GM12873 (cell line): Measurements from ENCODE around the gene PRKCZ.

Experiments
- TF ChIP-seq, protein P1 (sequence below): IDR thresholded peaks from 2 replicates; pipeline ENCODE4 v1.5.1; 2012; ENCODE audit warnings: low read depth, mild to moderate bottlenecking, moderate library complexity, low read length, control low read depth; ENCODE audit not compliant: insufficient read depth; ENCODE audit errors: missing control alignments

PRKCZ gene

DNA sequence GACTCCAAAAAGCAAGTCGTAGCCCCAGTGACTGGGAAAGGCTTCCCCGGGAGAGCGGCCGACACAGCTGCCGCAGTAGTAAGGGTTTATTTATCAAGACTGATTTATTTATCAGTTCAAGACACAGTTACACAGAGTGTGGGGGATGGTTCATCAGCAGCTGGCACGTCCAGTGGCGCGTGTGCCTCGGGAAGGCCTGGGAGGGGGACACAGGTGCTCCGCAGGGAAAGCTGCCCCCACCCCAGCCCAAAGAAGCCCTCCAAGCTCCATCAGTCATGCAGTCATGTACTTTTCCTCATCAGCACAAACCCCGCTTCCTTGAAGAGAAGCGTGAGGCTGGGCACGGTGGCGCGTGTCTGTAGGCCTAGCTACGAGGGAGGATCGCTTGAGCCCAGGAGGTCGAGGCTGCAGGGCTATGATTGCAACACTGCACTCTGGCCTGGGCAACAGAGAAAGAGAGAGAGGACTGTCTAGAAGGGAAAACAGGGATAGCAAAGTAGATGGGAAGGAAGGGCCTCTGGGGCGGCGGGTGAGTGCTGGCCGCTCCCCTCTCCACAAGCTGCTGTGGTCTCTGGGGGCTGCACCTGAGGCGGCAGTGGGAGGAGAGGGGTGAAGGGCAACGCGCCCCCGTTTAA, 53.2 kb downstream of the PRKCZ start:
- TF ChIP-seq, protein P1, sequence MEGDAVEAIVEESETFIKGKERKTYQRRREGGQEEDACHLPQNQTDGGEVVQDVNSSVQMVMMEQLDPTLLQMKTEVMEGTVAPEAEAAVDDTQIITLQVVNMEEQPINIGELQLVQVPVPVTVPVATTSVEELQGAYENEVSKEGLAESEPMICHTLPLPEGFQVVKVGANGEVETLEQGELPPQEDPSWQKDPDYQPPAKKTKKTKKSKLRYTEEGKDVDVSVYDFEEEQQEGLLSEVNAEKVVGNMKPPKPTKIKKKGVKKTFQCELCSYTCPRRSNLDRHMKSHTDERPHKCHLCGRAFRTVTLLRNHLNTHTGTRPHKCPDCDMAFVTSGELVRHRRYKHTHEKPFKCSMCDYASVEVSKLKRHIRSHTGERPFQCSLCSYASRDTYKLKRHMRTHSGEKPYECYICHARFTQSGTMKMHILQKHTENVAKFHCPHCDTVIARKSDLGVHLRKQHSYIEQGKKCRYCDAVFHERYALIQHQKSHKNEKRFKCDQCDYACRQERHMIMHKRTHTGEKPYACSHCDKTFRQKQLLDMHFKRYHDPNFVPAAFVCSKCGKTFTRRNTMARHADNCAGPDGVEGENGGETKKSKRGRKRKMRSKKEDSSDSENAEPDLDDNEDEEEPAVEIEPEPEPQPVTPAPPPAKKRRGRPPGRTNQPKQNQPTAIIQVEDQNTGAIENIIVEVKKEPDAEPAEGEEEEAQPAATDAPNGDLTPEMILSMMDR, result no peak

DNA sequence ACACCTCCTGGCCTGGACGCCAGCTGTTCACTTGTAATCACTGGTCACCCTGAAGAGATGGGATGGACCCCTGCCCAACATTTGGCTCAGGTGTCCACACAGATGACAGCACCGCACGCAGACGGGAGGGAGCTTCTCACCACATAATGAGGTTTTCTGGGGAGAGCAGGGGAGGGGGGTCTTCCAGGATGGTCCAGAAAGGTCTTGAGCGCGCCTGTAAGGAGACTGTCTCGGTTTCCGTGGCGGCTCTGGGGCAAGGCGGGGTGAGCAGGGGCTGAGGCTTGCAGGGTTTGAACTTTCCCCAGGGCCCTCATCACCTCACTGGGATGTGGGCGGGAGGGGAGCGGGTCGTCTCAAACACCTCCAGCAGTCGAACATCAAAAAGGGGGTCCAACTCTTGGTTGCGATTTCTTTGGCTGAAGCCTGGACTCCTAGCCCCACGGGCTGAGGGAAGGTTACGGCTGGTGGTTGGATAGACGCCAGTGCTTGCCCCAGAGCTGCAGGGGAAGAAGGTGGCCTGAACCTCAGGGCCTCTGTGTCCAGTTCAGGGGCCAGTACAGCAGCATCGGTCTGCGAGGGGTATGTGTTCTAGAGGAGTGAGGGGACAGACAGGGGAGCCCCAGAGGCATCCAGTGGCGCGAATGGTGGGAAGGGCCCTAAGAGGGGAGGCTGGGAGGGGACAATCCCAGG, 53.8 kb downstream of the PRKCZ start:
- TF ChIP-seq, protein P1, result no peak

DNA sequence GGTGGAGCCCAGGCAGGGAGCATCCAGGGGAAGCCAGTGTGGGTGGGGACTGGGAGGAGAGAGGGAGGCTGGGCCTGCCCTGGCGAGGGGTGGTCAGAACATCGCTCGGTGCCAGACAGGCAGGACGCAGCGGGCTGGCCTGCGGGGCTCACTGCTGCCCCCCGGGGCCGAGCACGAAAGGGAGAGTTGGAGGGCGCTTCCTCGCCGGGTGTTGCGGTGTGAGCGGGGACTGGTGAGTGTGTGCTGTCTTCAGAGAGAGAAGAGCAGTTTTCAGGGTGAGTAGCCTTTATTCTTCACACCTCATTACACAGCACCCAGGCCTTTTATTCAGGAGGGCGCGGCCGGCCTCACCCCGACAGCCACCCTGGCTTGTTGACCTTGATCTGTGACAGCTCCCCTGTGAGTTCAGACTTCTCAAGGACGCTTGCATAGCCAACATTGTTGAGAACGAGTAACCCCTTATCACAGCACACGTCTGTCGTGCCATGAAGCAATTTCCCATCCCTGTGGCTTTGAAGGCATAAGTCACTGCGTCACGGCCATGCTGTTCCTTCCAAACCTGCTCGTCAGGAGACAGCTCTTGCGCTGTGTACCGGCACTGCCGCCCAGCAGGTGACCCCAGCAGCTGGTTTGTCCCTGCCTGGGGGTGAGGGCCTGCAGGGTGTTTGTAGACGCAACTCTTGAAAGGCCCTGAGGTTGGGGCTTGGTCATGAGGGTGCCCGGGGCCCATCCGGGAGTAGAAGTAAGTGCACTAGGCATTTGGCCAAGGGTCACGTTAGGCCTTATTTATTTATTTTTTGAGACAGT, 54.6 kb downstream of the PRKCZ start:
- TF ChIP-seq, protein P1, result no peak

DNA sequence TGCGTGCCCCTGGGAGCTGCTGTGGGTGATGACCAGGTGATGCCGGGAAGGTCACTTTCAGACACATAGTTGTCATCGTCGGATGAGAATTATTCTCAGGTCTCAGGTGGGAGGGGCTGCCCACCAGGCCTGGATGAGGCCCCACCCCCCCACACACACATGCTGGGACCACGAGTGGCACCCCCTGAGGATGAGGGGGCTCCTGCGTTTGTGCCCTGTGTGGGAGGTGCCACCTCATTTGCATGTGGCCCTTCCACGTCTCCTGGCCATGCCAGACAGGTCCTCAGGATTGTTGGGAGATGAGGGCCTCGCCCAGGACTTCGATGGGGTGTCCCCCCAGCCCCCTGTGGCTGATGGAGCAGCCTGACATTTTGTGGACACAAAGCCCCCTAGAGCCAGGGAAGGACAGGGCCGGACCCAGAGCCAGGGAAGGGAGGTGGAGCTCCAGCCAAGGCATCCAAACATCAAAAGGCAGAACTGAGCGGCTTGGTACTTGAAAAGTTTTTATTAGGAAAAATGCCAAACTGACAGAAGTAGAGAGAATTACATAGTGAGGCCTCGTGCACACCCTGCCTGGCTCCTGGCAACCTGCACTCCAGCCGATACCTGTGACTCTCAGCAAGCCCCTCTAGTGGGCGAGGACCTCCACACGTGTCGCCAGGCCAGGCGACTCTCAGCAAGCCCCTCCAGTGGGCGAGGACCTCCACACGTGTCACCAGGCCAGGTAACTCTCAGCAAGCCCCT, 55.7 kb downstream of the PRKCZ start:
- TF ChIP-seq, protein P1, result no peak

DNA sequence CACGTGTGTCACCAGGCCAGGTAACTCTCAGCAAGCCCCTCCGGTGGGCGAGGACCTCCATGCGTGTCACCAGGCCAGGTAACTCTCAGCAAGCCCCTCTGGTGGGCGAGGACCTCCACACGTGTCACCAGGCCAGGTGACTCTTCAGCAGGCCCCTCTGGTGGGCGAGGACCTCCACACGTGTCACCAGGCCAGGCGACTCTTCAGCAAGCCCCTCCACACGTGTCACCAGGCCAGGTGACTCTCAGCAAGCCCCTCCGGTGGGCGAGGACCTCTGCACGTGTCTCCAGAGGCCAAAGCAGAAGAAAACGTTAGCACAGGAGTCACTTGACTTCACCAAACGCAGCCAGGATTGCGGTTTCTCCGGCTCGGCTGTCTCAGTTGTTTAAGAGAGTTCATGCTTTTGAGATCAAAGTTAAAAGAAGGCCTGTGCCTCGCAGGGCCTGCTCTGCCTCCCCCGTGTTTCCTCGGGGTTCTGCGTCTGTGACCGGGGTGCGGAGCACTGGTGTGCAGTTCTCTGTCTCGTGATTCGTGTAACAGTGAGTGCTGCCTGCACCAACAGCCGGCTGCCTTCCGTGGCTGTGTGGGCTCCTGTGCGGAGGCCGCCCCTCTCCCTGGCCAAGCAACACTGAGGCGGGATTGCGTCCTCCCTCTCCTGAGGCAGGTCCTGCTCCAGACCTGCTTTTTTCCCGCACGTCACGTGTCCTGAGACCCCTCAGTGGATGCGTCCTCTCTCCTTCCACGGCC, 56.6 kb downstream of the PRKCZ start:
- TF ChIP-seq, protein P1, result no peak

DNA sequence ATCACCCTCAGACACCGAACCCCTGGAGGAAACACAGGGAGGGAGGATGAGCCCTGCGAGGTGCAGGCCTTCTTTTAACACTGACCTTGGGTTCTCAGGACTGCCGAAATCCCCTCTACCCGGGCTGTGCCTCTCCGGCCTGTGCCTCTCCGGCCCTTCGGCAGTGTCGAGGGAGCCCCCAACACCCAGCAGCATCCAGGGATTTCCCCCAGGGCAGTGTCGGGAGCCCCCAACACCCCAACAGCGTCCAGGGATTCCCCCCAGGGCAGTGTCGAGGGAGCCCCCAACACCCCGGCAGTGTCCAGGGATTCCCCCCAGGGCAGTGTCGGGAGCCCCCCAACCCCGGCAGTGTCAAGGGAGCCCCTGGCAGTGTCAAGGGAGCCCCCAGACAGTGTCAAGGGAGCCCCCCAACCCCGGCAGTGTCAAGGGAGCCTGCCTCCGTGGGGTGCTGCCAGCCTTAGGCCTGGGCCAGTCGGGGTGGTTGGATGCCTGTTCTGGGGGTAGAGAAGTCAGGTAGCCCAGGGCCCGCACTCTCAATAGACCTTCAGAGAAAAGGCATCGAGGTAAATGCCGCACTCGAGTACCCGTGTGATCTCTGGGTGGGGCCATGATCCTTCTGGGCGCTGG, 57.5 kb downstream of the PRKCZ start:
- TF ChIP-seq, protein P1, result no peak
